Left cardiac atrium (tissue), 4 donors: ENCODE data around the gene LGALS4. TPM values are rescaled to one million over a fixed set of nuclear protein-coding genes. Genes with fewer than 3 reads are reported as not detected.
A peak's percentile ranks its signal among the peaks of the same experiment; 100 is the strongest.
"Not testable (repeated sequence)": the region's sequence is repeated elsewhere in the genome, so short reads cannot be mapped to it uniquely, and the experiment has no call there.

Source experiments
- ATAC-seq, 2 donors: fragments of 200-7000 bp; cut with Tn5 transposase; one replicate each; pipeline ENCODE4 v1.9.1; 2020; ENCODE audit warnings: mild to moderate bottlenecking in 2 of 2, moderate library complexity in 2 of 2
- DNase-seq: peaks from one replicate; pipeline ENCODE4 v3.0.0-alpha.2; 2020
- intact Hi-C, 2 donors: fragments of 100-400 bp; cut with DNase I; formaldehyde crosslinking; loops; one replicate each; pipeline versions ENCODE4 v1.14.1 to v1.15.1; 2022 to 2023
- long read RNA-seq: library from polyadenylated mRNA; unstranded; transcript quantifications from one replicate; pipeline ENCODE4 v2.0.0, GENCODE V29; 2021
- total RNA-seq, 2 donors: library from RNA; stranded (reverse); fragmentation: NEBNext Ultra II Directional; extraction: Animal tissue kit (Norgen Biotek cat#: 25700); gene quantifications; one replicate each; pipeline ENCODE4 v1.2.1, GENCODE V29; 2021
- donor health status: DM: no; HTN: yes; CAD: no.
- donor health status: DM: no; HTN: yes; CAD: no; lungs with severe emphysema.
- donor health status: DM: yes; HTN: yes; CAD: no.
- donor health status: Dilated cardiomyopathy.

The LGALS4 gene
- total RNA-seq, result 1 to 10 TPM in 1 of 2 donors, under 1 TPM in 1; 0.85 to 1.4 TPM
- long read RNA-seq, result 0 reads

DNA sequence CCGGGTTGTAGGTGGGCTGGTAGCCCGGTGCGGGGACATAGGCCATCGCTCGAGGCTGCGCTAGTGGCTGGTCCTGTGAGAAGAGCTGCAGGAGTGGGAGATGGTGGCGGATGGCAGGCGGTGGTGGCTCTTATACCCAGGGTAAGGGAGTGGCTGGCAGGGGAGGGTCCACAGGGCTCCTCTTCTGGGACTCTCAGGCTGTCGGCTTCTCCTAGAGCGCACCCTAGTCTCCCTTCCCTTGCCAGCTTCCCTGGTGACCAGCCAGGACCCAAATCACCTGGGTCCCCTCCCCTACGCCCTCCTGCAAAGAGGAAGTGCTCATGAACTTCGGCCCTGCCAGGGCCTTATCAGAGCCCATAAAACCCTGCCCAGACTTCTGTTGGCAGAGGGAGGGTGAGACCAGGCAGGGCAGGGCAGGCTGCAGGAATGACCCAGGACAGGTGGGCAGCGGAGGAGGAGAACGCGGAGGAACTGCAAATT is at the start of gene LGALS4:
Gene LGALS4 (minus strand): TSS at position 105 of the 480 bp plus-strand sequence. CDS start 59 bp downstream, at position 46.
- ATAC-seq (peak in 1 of 2 donors; percentile 23), DNase-seq (no peak)
- intact Hi-C loops, result no loop called here

GRCh38 chr19:38861368-38861767 is 48.6 kb upstream of the LGALS4 start:
- intact Hi-C loops, result no loop called here
- no peak for DNase-seq
- no peak for ATAC-seq

GRCh38 chr19:38859631-38860204 is 47.0 kb upstream of the LGALS4 start:
- intact Hi-C loops, ATAC-seq, DNase-seq: not testable (repeated sequence)

GRCh38 chr19:38856813-38857212 is 44.1 kb upstream of the LGALS4 start:
- intact Hi-C loops, result no loop called here
- no peak for DNase-seq
- ATAC-seq, result no peak

DNA sequence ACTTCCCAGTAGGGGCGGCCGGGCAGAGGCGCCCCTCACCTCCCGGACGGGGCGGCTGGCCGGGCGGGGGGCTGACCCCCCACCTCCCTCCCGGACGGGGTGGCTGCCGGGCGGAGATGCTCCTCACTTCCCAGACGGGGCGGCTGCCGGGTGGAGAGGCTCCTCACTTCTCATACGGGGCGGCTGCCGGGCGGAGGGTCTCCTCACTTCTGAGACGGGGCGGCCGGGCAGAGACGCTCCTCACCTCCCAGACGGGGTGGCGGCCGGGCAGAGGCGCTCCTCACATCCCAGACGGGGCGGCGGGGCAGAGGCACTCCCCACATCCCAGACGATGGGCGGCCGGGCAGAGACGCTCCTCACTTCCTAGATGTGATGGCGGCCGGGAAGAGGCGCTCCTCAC is 43.0 kb upstream of the LGALS4 start:
- ATAC-seq, intact Hi-C loops, DNase-seq: not testable (repeated sequence)

DNA sequence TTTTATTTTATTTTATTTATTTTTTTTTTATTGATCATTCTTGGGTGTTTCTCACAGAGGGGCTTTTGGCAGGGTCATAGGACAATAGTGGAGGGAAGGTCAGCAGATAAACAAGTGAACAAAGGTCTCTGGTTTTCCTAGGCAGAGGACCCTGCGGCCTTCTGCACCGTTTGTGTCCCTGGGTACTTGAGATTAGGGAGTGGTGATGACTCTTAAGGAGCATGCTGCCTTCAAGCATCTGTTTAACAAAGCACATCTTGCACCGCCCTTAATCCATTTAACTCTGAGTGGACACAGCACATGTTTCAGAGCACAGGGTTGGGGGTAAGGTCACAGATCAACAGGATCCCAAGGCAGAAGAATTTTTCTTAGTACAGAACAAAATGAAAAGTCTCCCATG is 42.2 kb upstream of the LGALS4 start:
- DNase-seq, intact Hi-C loops, ATAC-seq: not testable (repeated sequence)

GRCh38 chr19:38853214-38853613 is 40.5 kb upstream of the LGALS4 start:
- DNase-seq (no peak), ATAC-seq (no peak)
- intact Hi-C loops, result no loop called here

DNA sequence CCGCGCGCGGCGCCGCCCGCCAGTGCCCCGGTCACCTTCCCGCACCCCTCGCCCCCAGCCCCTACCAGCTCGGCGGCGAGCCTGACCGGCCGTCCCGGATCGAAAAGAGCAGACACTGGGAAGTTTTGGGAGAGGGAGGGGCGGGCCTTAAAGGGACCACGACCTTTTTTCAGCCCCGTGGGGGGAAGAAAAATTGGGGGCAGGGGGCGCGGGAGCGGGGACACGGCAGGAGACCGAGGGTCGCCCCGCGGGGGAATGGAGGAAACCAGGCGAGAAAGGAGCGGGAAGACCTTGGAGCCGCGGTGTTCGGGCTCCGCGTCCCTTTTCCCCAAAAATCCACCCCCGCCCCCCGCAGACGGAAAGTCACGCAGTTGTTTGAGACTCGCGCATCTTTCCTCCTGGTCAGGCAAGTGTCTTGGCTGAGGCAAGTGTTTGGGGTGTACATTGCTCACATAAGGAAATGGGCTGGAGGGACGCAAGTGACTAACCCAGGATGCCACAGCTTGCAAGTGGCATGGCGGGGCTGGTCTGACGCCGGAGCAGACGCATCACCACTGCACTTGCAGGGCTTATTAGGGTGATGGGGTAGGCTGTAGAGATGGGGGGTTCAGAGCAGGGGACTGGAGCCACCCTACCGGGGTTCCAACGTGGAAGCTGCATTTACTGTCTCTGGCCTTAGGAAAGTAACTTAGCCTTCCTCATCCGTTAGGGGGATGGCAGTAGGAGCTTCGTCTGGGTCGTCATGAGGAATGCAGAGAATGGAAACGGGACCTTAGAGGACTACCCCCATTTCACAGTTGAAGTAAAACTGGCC is 39.7 kb upstream of the LGALS4 start:
- intact Hi-C loops, result no loop called here
- no peak for ATAC-seq
- peak; percentile 79 for DNase-seq

DNA sequence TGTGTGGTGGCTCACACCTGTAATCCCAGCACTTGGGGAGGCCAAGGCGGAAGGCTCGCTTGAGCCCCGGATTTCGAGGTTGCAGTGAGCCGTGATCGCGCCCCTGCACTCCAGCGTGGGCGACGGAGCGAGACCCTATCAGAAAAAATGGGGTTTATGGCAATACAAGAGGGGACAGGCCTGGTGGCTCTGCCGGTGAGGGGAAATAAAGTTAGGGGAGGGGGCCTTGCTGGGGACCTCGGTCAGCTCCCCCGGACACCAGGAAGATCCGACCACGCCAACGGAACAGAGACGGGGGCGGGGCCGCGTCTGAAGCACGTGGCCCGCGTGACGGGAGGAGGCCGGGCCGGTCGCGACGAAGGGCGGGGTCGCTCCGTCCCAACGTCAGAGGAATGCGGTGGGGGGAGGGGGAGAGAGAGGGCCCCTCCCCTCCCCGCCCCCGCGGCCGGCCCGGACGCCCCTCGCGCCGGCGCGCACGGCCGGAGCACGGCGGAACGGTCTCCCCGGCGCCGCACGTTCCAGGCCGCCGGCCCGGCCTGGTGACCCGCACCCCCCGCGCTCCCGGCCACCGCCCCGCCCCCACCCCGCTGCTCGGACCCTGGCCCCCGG is 39.0 kb upstream of the LGALS4 start:
- DNase-seq (peak; percentile 96), ATAC-seq (peak; percentile 56 to 60)
- intact Hi-C loops, result no loop called here

- ATAC-seq, result no peak
- intact Hi-C loops, result no loop called here
- DNase-seq, result peak; percentile 44
Measured at GRCh38 chr19:38850976-38851621, 38.4 kb upstream of the LGALS4 start.

DNA sequence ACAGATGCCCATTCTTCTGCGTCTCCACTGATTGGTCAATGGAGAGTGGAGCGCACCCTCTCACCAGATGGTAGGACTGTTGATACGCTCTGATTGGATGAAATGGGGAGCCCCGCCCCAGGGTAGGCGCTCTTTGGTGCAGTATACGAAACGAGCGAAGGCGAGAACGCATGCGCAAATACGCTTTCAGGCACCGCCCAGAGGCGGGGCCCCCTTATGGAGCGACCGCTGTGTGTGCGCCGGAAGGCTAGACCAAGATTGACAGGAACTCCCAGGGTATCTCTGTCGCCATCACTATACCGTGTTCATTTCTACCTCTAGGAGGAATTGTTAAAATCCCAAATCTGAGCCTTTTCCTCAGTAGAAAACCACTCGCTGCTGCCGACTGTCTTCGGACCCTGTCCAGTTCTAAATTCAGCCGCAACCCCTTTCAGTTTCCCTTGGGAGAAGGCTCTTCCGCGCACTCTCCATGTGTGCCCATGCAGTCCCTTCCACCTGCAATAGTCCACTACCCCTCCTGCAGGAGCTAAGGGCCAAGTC is 37.8 kb upstream of the LGALS4 start:
- intact Hi-C loops, result no loop called here
- ATAC-seq (peak; percentile 84 to 88), DNase-seq (no peak)

- DNase-seq, result peak; percentile 99
- intact Hi-C loops, result loop anchor here (2.0 to 10.0 kb wide), 3 partner anchors 15 to 205 kb away; partner anchors contain the start of gene ACTN4 (in 2 of the 2)
- peak; percentile 76 to 82 for ATAC-seq
Measured at GRCh38 chr19:38849860-38850435, 37.2 kb upstream of the LGALS4 start, which contains the start of gene HNRNPL. TSS of gene HNRNPL (minus strand) at chr19:38849986. CDS start at chr19:38849966, 20 bp downstream.

GRCh38 chr19:38849147-38849859 is 36.6 kb upstream of the LGALS4 start:
- intact Hi-C loops, result loop anchor here (2.0 to 10.0 kb wide), 3 partner anchors 15 to 205 kb away; partner anchors contain the start of gene ACTN4 (in 2 of the 2)
- DNase-seq (peak; percentile 98), ATAC-seq (peak; percentile 60 to 64)

GRCh38 chr19:38848299-38849146 is 35.8 kb upstream of the LGALS4 start:
- DNase-seq (no peak), ATAC-seq (no peak)
- intact Hi-C loops, result loop anchor here (2.0 to 10.0 kb wide), 3 partner anchors 14 to 204 kb away; partner anchors contain the start of gene ACTN4 (in 2 of the 2)

DNA sequence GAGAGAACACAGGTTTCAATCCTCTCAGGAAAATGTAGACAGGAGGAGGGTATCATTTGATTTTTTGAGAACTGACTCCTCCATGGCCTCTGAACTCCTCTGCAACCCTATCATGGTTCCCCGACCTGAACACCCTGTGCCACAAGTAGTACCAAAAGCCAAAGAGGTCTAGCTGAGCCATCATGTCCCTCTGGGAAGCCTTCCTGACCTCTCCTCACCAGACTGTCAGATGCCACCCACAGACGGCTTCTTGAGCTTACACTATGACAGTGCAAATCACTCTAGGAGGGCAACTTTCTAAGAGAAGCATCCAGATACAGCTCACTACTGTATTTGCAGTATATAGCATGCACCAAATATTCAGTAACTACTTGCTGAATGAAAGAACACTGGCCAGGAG is 33.4 kb upstream of the LGALS4 start:
- DNase-seq (no peak), ATAC-seq (no peak)
- intact Hi-C loops, result loop anchor here (5.0 to 10.0 kb wide), 2 partner anchors 199 to 201 kb away; partner anchors contain the start of gene ACTN4 (in 2 of the 2)

GRCh38 chr19:38845374-38846024 is 32.8 kb upstream of the LGALS4 start:
- intact Hi-C loops, result loop anchor here (5.0 to 10.0 kb wide), 2 partner anchors 198 to 201 kb away; partner anchors contain the start of gene ACTN4 (in 2 of the 2)
- DNase-seq (no peak), ATAC-seq (no peak)
